IMR-90 (cell line): ENCODE data around the gene MYH1. TPM values are rescaled to one million over a fixed set of nuclear protein-coding genes. Genes with fewer than 3 reads are reported as not detected.

Experiments
- ATAC-seq: fragments of 200-7000 bp; cut with Tn5 transposase; 2 replicates; pipeline ENCODE4 v1.9.1; 2020; ENCODE audit warnings: low read depth, mild to moderate bottlenecking, moderate library complexity
- BruUV-seq: library from RNA; stranded (reverse); fragments of 400-500 nt; replicated peaks from 2 replicates; lab custom pipeline; 2021; lab: Mats Ljungman, UMichigan
- CTCF ChIA-PET: fragments of 300-600 bp; formaldehyde crosslinking; extraction: SDS; loops from one replicate; lab custom pipeline; 2021; ENCODE audit warnings: antibody characterized with exemption; lab: Yijun Ruan, JAX
- POLR2A ChIA-PET: fragments of 300-600 bp; sonication (Branson Sonifier 250); formaldehyde crosslinking; loops from one replicate; lab custom pipeline; 2022; ENCODE audit warnings: antibody characterized with exemption; ENCODE audit not compliant: unreplicated experiment; lab: Charles Lee
- DNase-seq: peaks from one replicate; pipeline ENCODE4 v3.0.0; 2013
- H2AFZ ChIP-seq: replicated peaks from 2 replicates; pipeline ENCODE3; 2013; ENCODE audit warnings: low read length, mild to moderate bottlenecking; ENCODE audit not compliant: poor library complexity
- H2AK5ac ChIP-seq: 2 replicates; pipeline ENCODE4 v1.6.1; 2013; ENCODE audit warnings: low read depth, low read length, inconsistent platforms
- H2AK9ac ChIP-seq: replicated peaks from 2 replicates; pipeline ENCODE3; 2013; ENCODE audit warnings: mild to moderate bottlenecking, low read depth, low read length, moderate library complexity; ENCODE audit not compliant: poor library complexity
- H2BK120ac ChIP-seq: 2 replicates; pipeline ENCODE4 v1.6.1; 2013; ENCODE audit warnings: low read depth, low read length, inconsistent platforms
- H2BK15ac ChIP-seq: 3 replicates; pipeline ENCODE4 v1.6.1; 2013; ENCODE audit warnings: low read depth, low read length, inconsistent platforms
- H2BK20ac ChIP-seq: 2 replicates; pipeline ENCODE4 v1.6.1; 2013; ENCODE audit warnings: low read depth, mild to moderate bottlenecking, inconsistent platforms, low read length, moderate library complexity
- H2BK5ac ChIP-seq: 2 replicates; pipeline ENCODE4 v1.6.1; 2013; ENCODE audit warnings: mild to moderate bottlenecking, low read depth, low read length, inconsistent platforms; ENCODE audit not compliant: poor library complexity, severe bottlenecking
- H3K14ac ChIP-seq: replicated peaks from 2 replicates; pipeline ENCODE4 v1.6.1; 2013; ENCODE audit warnings: low read depth, low read length, inconsistent platforms
- H3K18ac ChIP-seq: 2 replicates; pipeline ENCODE4 v1.6.1; 2013; ENCODE audit warnings: low read depth, low read length, control low read depth
- H3K23ac ChIP-seq: 2 replicates; pipeline ENCODE4 v1.6.1; 2013; ENCODE audit warnings: low read depth, low read length, inconsistent platforms
- H3K27ac ChIP-seq: 2 replicates; pipeline ENCODE4 v1.5.1; 2013; ENCODE audit warnings: mild to moderate bottlenecking, control low read depth, low read length; ENCODE audit not compliant: insufficient read depth
- H3K27me3 ChIP-seq: 2 replicates; pipeline ENCODE4 v1.6.1; 2013; ENCODE audit warnings: low read length; ENCODE audit not compliant: control insufficient read depth, insufficient read depth
- H3K36me3 ChIP-seq: 2 replicates; pipeline ENCODE4 v1.6.1; 2013; ENCODE audit warnings: low read length, mixed read lengths; ENCODE audit not compliant: control insufficient read depth, insufficient read depth
- H3K4ac ChIP-seq: 2 replicates; pipeline ENCODE4 v1.6.1; 2013; ENCODE audit warnings: low read depth, low read length, inconsistent platforms
- H3K4me1 ChIP-seq: 2 replicates; pipeline ENCODE4 v1.6.1; 2013; ENCODE audit warnings: low read length, mixed read lengths; ENCODE audit not compliant: control insufficient read depth, insufficient read depth
- H3K4me2 ChIP-seq: 2 replicates; pipeline ENCODE4 v1.6.1; 2013; ENCODE audit warnings: low read depth, mild to moderate bottlenecking, control low read depth, low read length, moderate library complexity
- H3K4me3 ChIP-seq: 2 replicates; pipeline ENCODE4 v1.5.1; 2013; ENCODE audit warnings: low read depth, mild to moderate bottlenecking, control low read depth, low read length, moderate library complexity; ENCODE audit not compliant: insufficient read depth
- H3K56ac ChIP-seq: 2 replicates; pipeline ENCODE4 v1.6.1; 2013; ENCODE audit warnings: low read length, inconsistent platforms; ENCODE audit not compliant: insufficient read depth; ENCODE audit errors: extremely low read depth
- H3K79me1 ChIP-seq, 2 experiments: 2 replicates each; pipeline ENCODE4 v1.6.1; 2013; ENCODE audit warnings: low read length in 2 of 2, inconsistent platforms in 1 of 2, low read depth in 1 of 2
- H3K9ac ChIP-seq: 2 replicates; pipeline ENCODE4 v1.6.1; 2013; ENCODE audit warnings: low read depth, low read length, control low read depth
- H3K9me1 ChIP-seq: 2 replicates; pipeline ENCODE4 v1.6.1; 2013; ENCODE audit warnings: low read length, inconsistent platforms; ENCODE audit not compliant: insufficient read depth
- H3K9me3 ChIP-seq: 2 replicates; pipeline ENCODE4 v1.6.1; 2013; ENCODE audit warnings: low read length; ENCODE audit not compliant: control insufficient read depth, insufficient read depth
- H4K20me1 ChIP-seq: 2 replicates; pipeline ENCODE4 v1.6.1; 2013; ENCODE audit warnings: low read length, inconsistent platforms; ENCODE audit not compliant: insufficient read depth
- H4K5ac ChIP-seq: 2 replicates; pipeline ENCODE4 v1.6.1; 2013; ENCODE audit warnings: mild to moderate bottlenecking, low read depth, low read length, control low read depth
- H4K8ac ChIP-seq, 2 experiments: 2 replicates each; pipeline ENCODE4 v1.6.1; 2013; ENCODE audit warnings: low read depth in 2 of 2, low read length in 2 of 2, control low read depth in 1 of 2, inconsistent platforms in 1 of 2
- H4K91ac ChIP-seq: 2 replicates; pipeline ENCODE4 v1.6.1; 2013; ENCODE audit warnings: low read depth, low read length, inconsistent platforms; ENCODE audit not compliant: insufficient read depth
- BHLHE40 ChIP-seq: fragments of 150-350 bp; IDR thresholded peaks from 2 replicates; pipeline ENCODE4 v1.6.1; 2016; ENCODE audit warnings: mild to moderate bottlenecking, low read depth, low read length
- CEBPB ChIP-seq: IDR thresholded peaks from 2 replicates; pipeline ENCODE4 v1.6.1; 2012; ENCODE audit warnings: low read depth, low read length, improper control_type of control experiment
- CHD1 ChIP-seq: IDR thresholded peaks from 2 replicates; pipeline ENCODE4 v1.6.1; 2012; ENCODE audit warnings: low read depth, low read length, improper control_type of control experiment
- FOS ChIP-seq: fragments of 150-350 bp; IDR thresholded peaks from 2 replicates; pipeline ENCODE4 v1.6.1; 2016; ENCODE audit warnings: low read depth, low read length
- MAFK ChIP-seq: IDR thresholded peaks from 2 replicates; pipeline ENCODE4 v1.6.1; 2012; ENCODE audit warnings: low read depth, low read length, improper control_type of control experiment
- MAZ ChIP-seq: IDR thresholded peaks from 2 replicates; pipeline ENCODE4 v1.6.1; 2012; ENCODE audit warnings: low read depth, mild to moderate bottlenecking, low read length, improper control_type of control experiment, moderate library complexity, borderline replicate concordance
- NFE2L2 ChIP-seq: fragments of 150-350 bp; IDR thresholded peaks from 2 replicates; pipeline ENCODE4 v1.6.1; 2016; ENCODE audit warnings: low read depth, mild to moderate bottlenecking, low read length
- POLR2A ChIP-seq: IDR thresholded peaks from 2 replicates; pipeline ENCODE4 v1.6.1; 2012; ENCODE audit warnings: mild to moderate bottlenecking, low read depth, low read length
- RAD21 ChIP-seq: IDR thresholded peaks from 2 replicates; pipeline ENCODE4 v1.6.1; 2012; ENCODE audit warnings: low read length, improper control_type of control experiment
- RFX5 ChIP-seq: IDR thresholded peaks from 2 replicates; pipeline ENCODE4 v1.8.0; 2012; ENCODE audit warnings: low read depth, mild to moderate bottlenecking, low read length, moderate library complexity
- SMC3 ChIP-seq: fragments of 150-350 bp; IDR thresholded peaks from 2 replicates; pipeline ENCODE4 v1.6.1; 2016; ENCODE audit warnings: low read depth, mild to moderate bottlenecking, antibody characterized with exemption, low read length, moderate library complexity
- WGBS, 2 experiments: methylation state at CpG; one replicate each; pipeline versions ENCODE4 v1.1.5 to v1.1.7; 2013; ENCODE audit warnings: missing lambda C conversion rate in 2 of 2; ENCODE audit not compliant: insufficient read length in 1 of 2; ENCODE audit errors: extremely low coverage in 2 of 2; 5-methylcytosine and 5-hydroxymethylcytosine counted together
- dilution Hi-C: fragments of 300-500 bp; cut with HindIII; formaldehyde crosslinking; loops from one replicate; pipeline ENCODE4 v1.14.3; 2018; ENCODE audit warnings: low sequenced_read_pairs; ENCODE audit not compliant: unreplicated experiment
- in situ Hi-C: fragments of 300-500 bp; cut with MboI; formaldehyde crosslinking; loops from 3 replicates; pipeline ENCODE4 v1.14.3; 2019; ENCODE audit warnings: low sequenced_read_pairs, inconsistent platforms, mixed read lengths
- intact Hi-C: fragments of 100-400 bp; cut with micrococcal nuclease; formaldehyde crosslinking; loops from 2 replicates; pipeline ENCODE4 v1.10.0; 2022
- polyA plus RNA-seq, 3 experiments: library from polyadenylated mRNA; depleted of rRNA; stranded (reverse); fragments of >200 nt; gene quantifications; 2 replicates each; pipeline ENCODE4 v1.2.3, GENCODE V29; 2012; ENCODE audit warnings: low replicate concordance in 1 of 3
- total RNA-seq: library from RNA; depleted of rRNA; stranded (reverse); fragments of >200 nt; gene quantifications from 2 replicates; pipeline ENCODE4 v1.2.3, GENCODE V29; 2012
- TF ChIP-seq, protein P1 (sequence below): conservative IDR thresholded peaks from 2 replicates; pipeline ENCODE4 v1.5.1; 2012; ENCODE audit warnings: mild to moderate bottlenecking, low read depth, low read length, improper control_type of control experiment
- TF ChIP-seq, protein P2 (sequence below): fragments of 150-350 bp; IDR thresholded peaks from 2 replicates; pipeline ENCODE4 v1.6.1; 2017; ENCODE audit warnings: mild to moderate bottlenecking, antibody characterized with exemption, low read length, low read depth

The MYH1 gene
- total and polyA plus RNA-seq, 2 of the 4 experiments (the other 2 are of a cell fraction): not detected

- no TSS peak for BruUV-seq
- Histone ChIP-seq H2AK5ac (no peak overlapping the region), H3K27ac (no peak overlapping the region), H2BK5ac (no peak overlapping the region), H3K4ac (no peak overlapping the region), H2BK15ac (no peak overlapping the region), H4K91ac (no peak overlapping the region), H2BK20ac (no peak overlapping the region), H4K8ac (no peak overlapping the region), H3K14ac (no peak overlapping the region), H3K9me1 (no peaks in the 10 kb centered on the region), H2AK9ac (no peak overlapping the region), H3K23ac (no peak overlapping the region), H4K20me1 (no peaks in the 10 kb centered on the region), H3K9ac (no peak overlapping the region), H3K4me1 (no peaks in the 10 kb centered on the region), H3K79me1 (no peaks in the 10 kb centered on the region), H2AFZ (no peak overlapping the region), H3K56ac (no peak overlapping the region), H3K4me3 (no peak overlapping the region), H3K27me3 (no peaks in the 10 kb centered on the region), H2BK120ac (no peak overlapping the region), H3K18ac (no peak overlapping the region), H4K5ac (no peak overlapping the region), H3K36me3 (no peaks in the 10 kb centered on the region), H3K9me3 (no peaks in the 10 kb centered on the region), H3K4me2 (no peak overlapping the region)
- dilution Hi-C loops (no loop called here), intact Hi-C loops (no loop called here), in situ Hi-C loops (no loop called here)
- CTCF ChIA-PET: interaction anchor here (0.9 kb wide), 1 partner anchor 21 kb away, joined by 3 read pairs; no protein-coding TSS in a partner anchor
- WGBS, 2 experiments: 40% methylated on average over 2 of the region's 7 CpGs; no CpG with 5 or more reads in 1 of the 2 experiments
- POLR2A ChIA-PET: no interaction called here
- ATAC-seq (no peak), DNase-seq (no peak)
- no peak for TF ChIP-seq FOS
- TF ChIP-seq RAD21: no peak
- no peak for TF ChIP-seq CEBPB
- no peak for TF ChIP-seq BHLHE40
- TF ChIP-seq, protein P1, sequence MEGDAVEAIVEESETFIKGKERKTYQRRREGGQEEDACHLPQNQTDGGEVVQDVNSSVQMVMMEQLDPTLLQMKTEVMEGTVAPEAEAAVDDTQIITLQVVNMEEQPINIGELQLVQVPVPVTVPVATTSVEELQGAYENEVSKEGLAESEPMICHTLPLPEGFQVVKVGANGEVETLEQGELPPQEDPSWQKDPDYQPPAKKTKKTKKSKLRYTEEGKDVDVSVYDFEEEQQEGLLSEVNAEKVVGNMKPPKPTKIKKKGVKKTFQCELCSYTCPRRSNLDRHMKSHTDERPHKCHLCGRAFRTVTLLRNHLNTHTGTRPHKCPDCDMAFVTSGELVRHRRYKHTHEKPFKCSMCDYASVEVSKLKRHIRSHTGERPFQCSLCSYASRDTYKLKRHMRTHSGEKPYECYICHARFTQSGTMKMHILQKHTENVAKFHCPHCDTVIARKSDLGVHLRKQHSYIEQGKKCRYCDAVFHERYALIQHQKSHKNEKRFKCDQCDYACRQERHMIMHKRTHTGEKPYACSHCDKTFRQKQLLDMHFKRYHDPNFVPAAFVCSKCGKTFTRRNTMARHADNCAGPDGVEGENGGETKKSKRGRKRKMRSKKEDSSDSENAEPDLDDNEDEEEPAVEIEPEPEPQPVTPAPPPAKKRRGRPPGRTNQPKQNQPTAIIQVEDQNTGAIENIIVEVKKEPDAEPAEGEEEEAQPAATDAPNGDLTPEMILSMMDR: no peak
- TF ChIP-seq NFE2L2: no peak
- TF ChIP-seq MAZ: no peak
- no peak for TF ChIP-seq MAFK
- TF ChIP-seq POLR2A: no peak
- TF ChIP-seq RFX5: no peak
- TF ChIP-seq SMC3: no peak
- no peak for TF ChIP-seq CHD1
- TF ChIP-seq, protein P2, sequence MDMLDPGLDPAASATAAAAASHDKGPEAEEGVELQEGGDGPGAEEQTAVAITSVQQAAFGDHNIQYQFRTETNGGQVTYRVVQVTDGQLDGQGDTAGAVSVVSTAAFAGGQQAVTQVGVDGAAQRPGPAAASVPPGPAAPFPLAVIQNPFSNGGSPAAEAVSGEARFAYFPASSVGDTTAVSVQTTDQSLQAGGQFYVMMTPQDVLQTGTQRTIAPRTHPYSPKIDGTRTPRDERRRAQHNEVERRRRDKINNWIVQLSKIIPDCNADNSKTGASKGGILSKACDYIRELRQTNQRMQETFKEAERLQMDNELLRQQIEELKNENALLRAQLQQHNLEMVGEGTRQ: no peak
Observed at GRCh38 chr17:10447026-10447931, 71.1 kb downstream of the MYH1 start.
